Kidney epithelial cell (primary cell): Measurements from ENCODE around the gene YAP1. TPM values are rescaled to one million over a fixed set of nuclear protein-coding genes. Genes with fewer than 3 reads are reported as not detected.

ENCODE experiments used
- DNase-seq: peaks from one replicate; pipeline ENCODE4 v3.0.0-alpha.2; 2010; ENCODE audit warnings: low read depth
- H3K27me3 ChIP-seq: 2 replicates; pipeline ENCODE4 v1.6.0; 2011; ENCODE audit warnings: low read length; ENCODE audit not compliant: control insufficient read depth, insufficient read depth
- H3K36me3 ChIP-seq: 2 replicates; pipeline ENCODE4 v1.5.1; 2011; ENCODE audit warnings: low read length; ENCODE audit not compliant: control insufficient read depth, insufficient read depth
- H3K4me3 ChIP-seq: 2 replicates; pipeline ENCODE4 v1.5.1; 2011; ENCODE audit warnings: low read depth, mild to moderate bottlenecking, control low read depth, low read length
- total RNA-seq: library from RNA; depleted of rRNA; stranded (reverse); fragments of >200 nt; gene quantifications from 2 replicates; pipeline ENCODE4 v1.2.3, GENCODE V29; 2015
- TF ChIP-seq, protein P1 (sequence below): IDR thresholded peaks from 2 replicates; pipeline ENCODE4 v1.5.1; 2011; ENCODE audit warnings: mild to moderate bottlenecking, moderate library complexity, low read length, control low read depth, inconsistent platforms; ENCODE audit not compliant: insufficient read depth, poor library complexity, severe bottlenecking

The YAP1 gene
- total RNA-seq, 1 donor from 2014 or later: 94.4 TPM

DNA sequence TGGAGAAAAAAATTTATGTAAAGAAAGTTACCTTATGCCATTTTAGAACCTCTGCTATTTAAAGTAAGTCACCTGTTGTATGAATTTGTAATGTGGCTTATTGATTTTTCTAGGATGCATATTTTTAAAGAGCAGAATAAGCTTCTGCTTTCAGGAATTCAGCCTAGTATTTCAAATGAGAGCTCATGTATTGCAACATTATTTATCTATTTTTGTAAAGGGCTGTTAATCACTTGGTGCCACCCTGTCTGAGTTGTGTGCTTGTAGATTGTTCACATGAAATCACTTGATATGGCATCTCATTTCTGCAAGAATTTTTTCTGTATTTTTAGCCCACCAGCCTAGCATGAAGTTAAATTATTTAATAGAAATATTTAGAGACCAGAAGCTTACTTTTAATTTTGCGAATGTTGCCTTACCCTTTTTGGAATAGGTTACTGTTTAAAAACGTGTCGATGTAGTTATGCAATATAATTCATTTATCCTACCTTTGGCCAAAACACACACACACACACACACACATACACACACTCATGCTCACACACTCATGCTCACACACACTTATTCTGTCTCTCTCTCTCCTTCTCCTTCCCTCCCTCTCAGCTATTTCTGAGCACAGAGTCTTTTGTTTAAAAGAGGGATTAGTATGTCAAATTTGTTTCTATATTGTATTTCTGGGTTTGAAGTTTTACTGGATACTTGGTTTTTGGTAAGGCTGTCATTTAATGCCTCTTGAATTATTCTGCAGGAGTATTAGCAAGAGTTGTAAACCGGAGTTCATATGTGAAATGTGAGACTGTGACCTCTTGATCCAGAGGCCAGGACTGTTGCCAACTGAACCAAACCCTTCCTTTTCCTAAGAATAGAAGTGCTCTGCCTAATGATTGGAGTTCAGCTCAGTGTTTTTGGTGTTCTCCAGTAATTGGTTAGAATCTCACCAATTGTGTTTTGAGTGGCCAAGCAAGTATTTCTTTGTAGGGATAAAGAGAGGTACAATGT is 34.4 kb downstream of the YAP1 start:
- Histone ChIP-seq H3K36me3 (no peaks in the 10 kb centered on the region), H3K27me3 (no peaks in the 10 kb centered on the region), H3K4me3 (no peak overlapping the region)
- TF ChIP-seq, protein P1, sequence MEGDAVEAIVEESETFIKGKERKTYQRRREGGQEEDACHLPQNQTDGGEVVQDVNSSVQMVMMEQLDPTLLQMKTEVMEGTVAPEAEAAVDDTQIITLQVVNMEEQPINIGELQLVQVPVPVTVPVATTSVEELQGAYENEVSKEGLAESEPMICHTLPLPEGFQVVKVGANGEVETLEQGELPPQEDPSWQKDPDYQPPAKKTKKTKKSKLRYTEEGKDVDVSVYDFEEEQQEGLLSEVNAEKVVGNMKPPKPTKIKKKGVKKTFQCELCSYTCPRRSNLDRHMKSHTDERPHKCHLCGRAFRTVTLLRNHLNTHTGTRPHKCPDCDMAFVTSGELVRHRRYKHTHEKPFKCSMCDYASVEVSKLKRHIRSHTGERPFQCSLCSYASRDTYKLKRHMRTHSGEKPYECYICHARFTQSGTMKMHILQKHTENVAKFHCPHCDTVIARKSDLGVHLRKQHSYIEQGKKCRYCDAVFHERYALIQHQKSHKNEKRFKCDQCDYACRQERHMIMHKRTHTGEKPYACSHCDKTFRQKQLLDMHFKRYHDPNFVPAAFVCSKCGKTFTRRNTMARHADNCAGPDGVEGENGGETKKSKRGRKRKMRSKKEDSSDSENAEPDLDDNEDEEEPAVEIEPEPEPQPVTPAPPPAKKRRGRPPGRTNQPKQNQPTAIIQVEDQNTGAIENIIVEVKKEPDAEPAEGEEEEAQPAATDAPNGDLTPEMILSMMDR: no peak
- no peak for DNase-seq

GRCh38 chr11:102147015-102147414 is 36.8 kb downstream of the YAP1 start:
- TF ChIP-seq, protein P1: no peak
- DNase-seq: no peak
- no peaks in the 10 kb centered on the region for H3K36me3 ChIP-seq
- no peaks in the 10 kb centered on the region for H3K27me3 ChIP-seq
- no peak overlapping the region for H3K4me3 ChIP-seq

- Histone ChIP-seq H3K27me3 (no peaks in the 10 kb centered on the region), H3K36me3 (no peaks in the 10 kb centered on the region), H3K4me3 (no peak overlapping the region)
- DNase-seq: no peak
- TF ChIP-seq, protein P1: no peak
Observed at GRCh38 chr11:102147632-102148031, 37.4 kb downstream of the YAP1 start.

GRCh38 chr11:102148059-102148458 is 37.8 kb downstream of the YAP1 start:
- TF ChIP-seq, protein P1: no peak
- no peak overlapping the region for H3K4me3 ChIP-seq
- no peaks in the 10 kb centered on the region for H3K36me3 ChIP-seq
- H3K27me3 ChIP-seq: no peaks in the 10 kb centered on the region
- DNase-seq: no peak

- H3K36me3 ChIP-seq: no peaks in the 10 kb centered on the region
- no peaks in the 10 kb centered on the region for H3K27me3 ChIP-seq
- H3K4me3 ChIP-seq: no peak overlapping the region
- TF ChIP-seq, protein P1: no peak
- DNase-seq: no peak
Observed at GRCh38 chr11:102151784-102152525, 41.7 kb downstream of the YAP1 start.
